BLaER1 treated with 17β-estradiol and CSF1 and Interleukin-3, amounts not matched to agents 10 nM and 100 nM (cell line): ENCODE results near the gene TMEM187.

ENCODE experiments used
- H3K27ac ChIP-seq, 11 experiments: shearing (Covaris generic); formaldehyde crosslinking; 2 replicates each; pipeline ENCODE4 v1.8.1; 2022
- H3K27me3 ChIP-seq, 11 experiments: shearing (Covaris generic); formaldehyde crosslinking; 2 replicates each; pipeline ENCODE4 v1.8.1; 2022
- H3K36me3 ChIP-seq, 11 experiments: shearing (Covaris generic); formaldehyde crosslinking; 2 replicates each; pipeline ENCODE4 v1.8.1; 2022
- H3K4me1 ChIP-seq, 10 experiments: shearing (Covaris generic); formaldehyde crosslinking; 2 replicates each; pipeline ENCODE4 v1.8.1; 2022
- H3K4me2 ChIP-seq, 11 experiments: shearing (Covaris generic); formaldehyde crosslinking; 2 replicates each; pipeline ENCODE4 v1.8.1; 2022
- H3K4me3 ChIP-seq, 10 experiments: shearing (Covaris generic); formaldehyde crosslinking; 2 replicates each; pipeline ENCODE4 v1.8.1; 2022
- H3K9ac ChIP-seq, 11 experiments: shearing (Covaris generic); formaldehyde crosslinking; 2 replicates each; pipeline ENCODE4 v1.8.1; 2022
- H3K9me3 ChIP-seq, 11 experiments: shearing (Covaris generic); formaldehyde crosslinking; replicated peaks in 1 of 11; 2 replicates each; pipeline ENCODE4 v1.8.1; 2022
- H4K20me1 ChIP-seq, 11 experiments: shearing (Covaris generic); formaldehyde crosslinking; 2 replicates each; pipeline ENCODE4 v1.8.1; 2022
- Cebpa-rat ChIP-seq, 11 experiments: shearing (Covaris generic); IDR thresholded peaks; 2 replicates each; pipeline ENCODE4 v1.8.1; 2022

TMEM187 gene

DNA sequence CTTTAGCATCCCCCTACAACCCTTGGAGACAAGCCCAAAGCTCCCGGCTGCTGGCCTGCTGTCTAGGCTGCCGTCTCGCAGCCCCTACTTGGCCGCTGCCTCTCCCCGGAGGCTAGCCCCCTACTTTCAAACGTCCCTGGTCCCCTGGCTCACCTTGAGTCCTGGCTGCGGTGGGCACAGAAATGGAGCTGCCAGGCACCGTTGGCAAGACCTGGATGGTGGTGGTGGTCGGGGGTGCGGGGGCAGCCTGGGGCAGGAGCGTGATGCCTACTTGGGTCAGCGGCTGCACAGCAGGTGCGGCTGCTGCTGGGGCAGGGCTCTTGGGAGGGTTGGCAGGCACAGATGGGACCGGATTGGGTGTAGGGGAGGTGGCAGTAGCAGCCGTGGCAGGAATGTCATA lies 12.9 kb upstream of the TMEM187 start:
- H3K9me3 ChIP-seq, result no peaks in the 10 kb centered on the region; a peak in 1 of 22 replicates
- TF ChIP-seq Cebpa-rat (IDR thresholded peaks at IDR 0.05), result no peak
- H3K36me3 ChIP-seq, result peaks cover 92 to 100% (median 100%) of the 10 kb centered on the region in 11 experiments
- H3K4me3 ChIP-seq, result no peak overlapping the region
- H3K4me1 ChIP-seq, result peaks cover 0 to 5% (median 1%) of the 10 kb centered on the region in 10 experiments; a peak in 8 of 20 replicates
- no peak overlapping the region for H3K27ac ChIP-seq
- H3K27me3 ChIP-seq, result peaks cover 17 to 82% (median 47%) of the 10 kb centered on the region in 11 experiments; a peak in 21 of 22 replicates
- H4K20me1 ChIP-seq, result peaks cover 2 to 100% (median 100%) of the 10 kb centered on the region in 11 experiments; a peak in 21 of 22 replicates
- no peak overlapping the region for H3K4me2 ChIP-seq
- no peak overlapping the region for H3K9ac ChIP-seq

DNA sequence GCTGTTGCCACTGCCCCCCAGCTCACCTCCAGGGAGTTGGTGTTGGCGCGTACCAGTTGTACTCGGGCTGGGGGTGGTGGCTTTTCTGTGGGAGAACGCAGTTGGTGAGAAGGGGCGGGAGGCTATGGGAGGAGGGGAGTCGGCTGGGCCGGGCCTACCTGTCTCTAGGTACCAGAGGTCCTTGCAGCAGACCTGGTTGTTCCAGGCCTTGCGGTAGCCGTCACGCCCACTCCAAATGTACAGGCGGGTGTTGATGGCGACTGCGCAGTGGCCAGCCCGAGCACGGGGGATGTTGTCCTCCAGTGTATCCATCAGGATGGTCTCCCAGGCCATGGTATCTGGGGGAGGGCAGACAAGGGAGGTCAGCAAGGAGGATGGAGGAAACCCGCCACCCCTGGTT lies 12.5 kb upstream of the TMEM187 start:
- Histone ChIP-seq H3K27me3 (peaks cover 22 to 86% (median 52%) of the 10 kb centered on the region in 11 experiments; a peak in 21 of 22 replicates), H3K36me3 (peaks cover 87 to 100% (median 98%) of the 10 kb centered on the region in 11 experiments), H4K20me1 (peaks cover 7 to 100% (median 100%) of the 10 kb centered on the region in 11 experiments; a peak in 21 of 22 replicates), H3K9ac (no peak overlapping the region), H3K4me1 (peaks cover 0 to 9% (median 6%) of the 10 kb centered on the region in 10 experiments; a peak in 15 of 20 replicates), H3K9me3 (no peaks in the 10 kb centered on the region; a peak in 1 of 22 replicates), H3K4me3 (no peak overlapping the region), H3K4me2 (no peak overlapping the region), H3K27ac (no peak overlapping the region)
- no peak for TF ChIP-seq Cebpa-rat (IDR thresholded peaks at IDR 0.05)

DNA sequence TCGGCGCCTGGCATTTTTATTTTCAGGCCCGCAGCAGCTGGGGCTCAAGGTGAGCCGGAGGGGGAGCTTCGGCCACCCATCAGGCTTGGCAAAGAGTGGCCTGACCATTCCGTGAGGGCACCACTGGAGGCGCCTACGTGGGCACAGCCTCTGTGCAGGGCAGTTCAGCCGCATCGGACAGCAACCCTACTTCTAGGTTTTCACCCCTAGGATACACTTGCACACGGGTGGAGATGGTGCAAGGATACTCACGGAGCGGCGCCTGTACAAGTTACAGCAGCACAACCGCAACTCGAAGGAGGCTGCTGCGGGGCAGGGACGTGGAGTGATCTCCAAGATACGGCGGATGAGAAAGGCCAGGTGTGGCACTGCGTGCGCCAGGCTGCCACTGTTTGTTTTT lies 11.8 kb upstream of the TMEM187 start:
- H3K4me3 ChIP-seq, result no peak overlapping the region
- H4K20me1 ChIP-seq, result peaks cover 14 to 100% (median 100%) of the 10 kb centered on the region in 11 experiments; a peak in 21 of 22 replicates
- peaks cover 85 to 100% (median 91%) of the 10 kb centered on the region in 11 experiments for H3K36me3 ChIP-seq
- peaks cover 29 to 86% (median 59%) of the 10 kb centered on the region in 11 experiments for H3K27me3 ChIP-seq
- no peak for TF ChIP-seq Cebpa-rat (IDR thresholded peaks at IDR 0.05)
- peaks cover 6 to 17% (median 13%) of the 10 kb centered on the region in 10 experiments for H3K4me1 ChIP-seq
- H3K9me3 ChIP-seq, result no peaks in the 10 kb centered on the region; a peak in 1 of 22 replicates
- H3K27ac ChIP-seq, result no peak overlapping the region
- no peak overlapping the region for H3K9ac ChIP-seq
- H3K4me2 ChIP-seq, result no peak overlapping the region

DNA sequence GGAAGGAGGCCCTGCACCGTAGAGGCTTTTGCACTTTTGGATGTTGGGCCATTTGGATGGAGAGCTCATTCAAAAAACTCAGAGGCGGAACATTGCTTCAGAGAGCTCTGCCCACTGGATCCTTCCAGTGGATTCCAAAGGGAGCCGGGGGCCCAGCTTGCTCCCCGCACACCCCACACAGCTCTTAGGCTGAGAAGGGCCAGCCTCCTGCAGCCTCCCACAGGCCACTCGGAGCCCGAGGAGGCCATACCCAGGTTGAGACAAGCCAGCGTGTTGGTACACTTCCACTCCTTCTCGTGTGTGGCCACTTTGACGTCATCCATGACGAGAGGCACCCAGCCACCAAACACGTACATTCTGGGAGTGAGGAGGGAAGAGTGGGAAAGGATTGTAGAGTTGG lies 11.3 kb upstream of the TMEM187 start:
- peaks cover 79 to 95% (median 86%) of the 10 kb centered on the region in 11 experiments for H3K36me3 ChIP-seq

DNA sequence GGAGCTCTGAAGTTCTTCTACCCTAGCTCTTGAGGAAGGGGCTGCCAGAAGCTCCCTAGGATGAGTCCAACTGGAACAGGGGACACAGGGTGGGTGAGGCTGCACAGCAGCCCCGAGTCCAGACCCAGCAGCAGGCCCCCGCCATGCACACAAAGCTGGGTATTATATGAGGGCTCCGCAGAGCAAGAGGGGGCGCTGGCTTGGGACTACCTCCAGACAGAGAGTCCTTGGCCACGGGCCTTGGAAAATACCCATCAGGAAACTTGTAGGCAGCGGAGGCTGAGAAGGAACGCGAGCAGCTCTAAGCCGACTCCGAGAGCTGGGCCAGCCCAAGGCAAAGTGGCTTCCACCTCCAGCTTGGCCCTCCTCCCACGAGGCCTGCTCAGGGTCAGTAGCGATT lies 9.0 kb upstream of the TMEM187 start:
- Histone ChIP-seq H3K27me3 (peaks cover 56 to 100% (median 86%) of the 10 kb centered on the region in 11 experiments), H3K9ac (no peak overlapping the region), H3K27ac (no peak overlapping the region), H3K9me3 (no peaks in the 10 kb centered on the region; a peak in 1 of 22 replicates), H3K36me3 (peaks cover 57 to 81% (median 67%) of the 10 kb centered on the region in 11 experiments), H4K20me1 (peaks cover 40 to 100% (median 100%) of the 10 kb centered on the region in 11 experiments; a peak in 21 of 22 replicates), H3K4me3 (no peak overlapping the region), H3K4me1 (peaks cover 33 to 44% (median 40%) of the 10 kb centered on the region in 10 experiments), H3K4me2 (no peak overlapping the region)
- TF ChIP-seq Cebpa-rat (IDR thresholded peaks at IDR 0.05), result no peak

More for the DNA sequence above, 11.3 kb upstream of the TMEM187 start:
- Histone ChIP-seq H3K9me3 (no peaks in the 10 kb centered on the region; a peak in 1 of 22 replicates), H3K4me2 (no peak overlapping the region), H3K4me3 (no peak overlapping the region), H3K9ac (no peak overlapping the region), H3K4me1 (peaks cover 11 to 22% (median 18%) of the 10 kb centered on the region in 10 experiments), H3K27me3 (peaks cover 34 to 86% (median 64%) of the 10 kb centered on the region in 11 experiments), H3K27ac (no peak overlapping the region), H4K20me1 (peaks cover 19 to 100% (median 100%) of the 10 kb centered on the region in 11 experiments; a peak in 21 of 22 replicates)
- no peak for TF ChIP-seq Cebpa-rat (IDR thresholded peaks at IDR 0.05)

DNA sequence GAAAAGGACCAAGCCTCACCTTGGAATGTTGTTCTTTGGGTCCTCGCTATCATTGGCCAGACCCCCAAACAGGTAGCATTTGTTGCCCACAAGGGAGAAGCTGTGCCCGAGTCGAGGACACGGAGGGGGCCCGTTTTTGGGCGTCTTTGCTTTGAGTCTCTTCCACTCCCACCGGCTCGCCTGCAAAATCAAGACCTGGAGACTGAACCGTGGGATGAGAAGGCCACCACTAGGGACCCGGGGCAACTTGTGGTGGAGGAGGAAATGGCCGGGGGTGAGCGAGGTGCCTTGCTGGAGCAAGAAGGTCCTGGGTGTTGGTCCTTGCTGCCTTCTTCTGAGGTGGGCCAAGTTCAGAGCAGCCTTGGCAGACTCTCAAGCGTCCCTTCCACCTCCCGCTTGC lies 8.4 kb upstream of the TMEM187 start:
- Histone ChIP-seq H3K27ac (no peak overlapping the region), H3K9me3 (no peaks in the 10 kb centered on the region; a peak in 1 of 22 replicates), H3K4me1 (peaks cover 34 to 48% (median 45%) of the 10 kb centered on the region in 10 experiments), H3K36me3 (peaks cover 51 to 76% (median 62%) of the 10 kb centered on the region in 11 experiments), H3K4me3 (no peak overlapping the region), H3K27me3 (peaks cover 61 to 100% (median 90%) of the 10 kb centered on the region in 11 experiments), H4K20me1 (peaks cover 46 to 100% (median 100%) of the 10 kb centered on the region in 11 experiments; a peak in 21 of 22 replicates), H3K4me2 (no peak overlapping the region), H3K9ac (no peak overlapping the region)
- no peak for TF ChIP-seq Cebpa-rat (IDR thresholded peaks at IDR 0.05)

DNA sequence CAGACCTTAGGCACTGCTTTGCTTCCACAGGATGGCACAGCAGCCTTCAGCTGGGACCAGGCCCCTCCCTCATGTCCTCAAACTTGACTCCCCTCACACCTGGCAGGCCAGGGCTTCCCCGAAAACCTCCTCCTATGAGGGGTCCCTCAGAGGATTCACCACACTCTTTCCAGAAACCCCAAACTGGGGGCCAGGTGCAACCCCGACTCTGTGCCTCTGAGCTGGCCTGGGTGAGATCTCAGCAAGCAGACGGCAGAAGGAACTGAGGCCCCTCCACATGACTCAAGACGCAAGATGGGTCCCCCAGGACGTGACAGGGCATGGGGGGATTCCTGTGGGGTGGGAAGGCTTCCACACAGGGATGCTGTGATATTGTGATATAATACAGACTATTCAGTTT lies 7.1 kb upstream of the TMEM187 start:
- H3K27ac ChIP-seq, result peak overlapping the region in 5 of 11 experiments; percentile 1 to 67 (median 54); a peak in 4 of 22 replicates
- H4K20me1 ChIP-seq, result peaks cover 54 to 96% (median 96%) of the 10 kb centered on the region in 11 experiments; a peak in 21 of 22 replicates
- H3K4me1 ChIP-seq, result peaks cover 34 to 53% (median 46%) of the 10 kb centered on the region in 10 experiments
- H3K4me3 ChIP-seq, result no peak overlapping the region
- H3K9me3 ChIP-seq, result no peaks in the 10 kb centered on the region; a peak in 1 of 22 replicates
- peak overlapping the region; percentile 78 to 97 (median 88) for H3K4me2 ChIP-seq
- H3K36me3 ChIP-seq, result peaks cover 38 to 67% (median 49%) of the 10 kb centered on the region in 11 experiments
- peaks cover 69 to 97% (median 92%) of the 10 kb centered on the region in 11 experiments for H3K27me3 ChIP-seq
- peak overlapping the region in 9 of 11 experiments; percentile 9 to 98 (median 76); a peak in 11 of 22 replicates for H3K9ac ChIP-seq
- TF ChIP-seq Cebpa-rat (IDR thresholded peaks at IDR 0.05), result no peak

DNA sequence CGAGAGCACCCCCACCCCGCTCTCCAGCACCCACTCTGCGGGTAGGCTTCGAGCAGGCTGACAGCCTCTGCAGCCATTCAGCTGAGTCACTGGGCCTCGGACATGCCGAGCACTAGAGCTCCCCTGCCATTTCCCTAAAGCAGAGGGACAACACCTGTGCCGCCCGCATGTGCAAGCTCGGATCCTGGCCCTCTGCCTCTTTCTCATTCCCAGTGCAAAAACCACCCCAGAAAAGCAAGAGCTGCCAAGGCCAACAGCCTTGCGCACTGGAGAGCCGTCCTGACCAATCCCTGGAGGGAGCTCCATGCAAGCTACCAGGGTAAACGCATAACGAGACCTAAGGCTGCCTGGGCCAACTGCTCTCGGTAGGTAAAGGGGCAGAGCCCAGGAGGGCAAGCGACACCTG lies 6.3 kb upstream of the TMEM187 start:
- no peak for TF ChIP-seq Cebpa-rat (IDR thresholded peaks at IDR 0.05)
- peak overlapping the region in 9 of 11 experiments; percentile 26 to 67 (median 46); a peak in 13 of 22 replicates for H3K27ac ChIP-seq
- H3K4me1 ChIP-seq, result peaks cover 34 to 53% (median 46%) of the 10 kb centered on the region in 10 experiments
- peaks cover 69 to 88% (median 85%) of the 10 kb centered on the region in 11 experiments for H3K27me3 ChIP-seq
- H3K9ac ChIP-seq, result peak overlapping the region; percentile 25 to 98 (median 76); a peak in 18 of 22 replicates
- no peaks in the 10 kb centered on the region; a peak in 1 of 22 replicates for H3K9me3 ChIP-seq
- peaks cover 54 to 92% (median 87%) of the 10 kb centered on the region in 11 experiments; a peak in 21 of 22 replicates for H4K20me1 ChIP-seq
- peaks cover 30 to 58% (median 40%) of the 10 kb centered on the region in 11 experiments for H3K36me3 ChIP-seq
- peak overlapping the region in 7 of 10 experiments; percentile 72 to 97 (median 85); a peak in 12 of 20 replicates for H3K4me3 ChIP-seq
- H3K4me2 ChIP-seq, result peak overlapping the region; percentile 78 to 97 (median 88)
